GM12878 (cell line): ENCODE measurements around the gene ME1. TPM values are rescaled to one million over a fixed set of nuclear protein-coding genes. Genes with fewer than 3 reads are reported as not detected.

Source experiments
- ATAC-seq: fragments of 200-7000 bp; cut with Tn5 transposase; 3 replicates; pipeline ENCODE4 v1.9.1; 2020; ENCODE audit warnings: mild to moderate bottlenecking, moderate library complexity
- BruUV-seq: library from RNA; stranded (reverse); fragments of 400-500 nt; replicated peaks from 2 replicates; lab custom pipeline; 2021; lab: Mats Ljungman, UMichigan
- CTCF ChIA-PET: fragments of 300-600 bp; sonication (Branson Sonifier 250); formaldehyde crosslinking; extraction: SDS; loops from one replicate; lab custom pipeline; 2021; ENCODE audit warnings: inconsistent platforms; lab: Yijun Ruan, JAX
- POLR2A ChIA-PET: fragments of 350-600 bp; formaldehyde crosslinking; extraction: SDS; loops from one replicate; lab custom pipeline; 2021; ENCODE audit warnings: inconsistent platforms; lab: Charles Lee
- RAD21 ChIA-PET: fragments of 300-600 bp; sonication (Branson Sonifier 250); formaldehyde crosslinking; loops from one replicate; lab custom pipeline; 2023; ENCODE audit warnings: antibody characterized with exemption; ENCODE audit not compliant: unreplicated experiment; lab: Charles Lee
- SMC1A ChIA-PET: fragments of 300-600 bp; sonication (Branson Sonifier 250); formaldehyde crosslinking; loops from one replicate; lab custom pipeline; 2023; ENCODE audit not compliant: unreplicated experiment, uncharacterized antibody; lab: Charles Lee
- DNase-seq: peaks from one replicate; pipeline ENCODE4 v3.0.0-alpha.2; 2011; ENCODE audit warnings: low read depth, low spot score
- FAIRE-seq: peaks from 3 replicates; lab custom pipeline; 2011; peaks lifted over from hg19 to GRCh38; lab: Jason Lieb, UNC
- H2AFZ ChIP-seq: 2 replicates; pipeline ENCODE4 v1.6.0; 2011; ENCODE audit warnings: low read depth, low read length, control low read depth; ENCODE audit not compliant: control insufficient read depth
- H3K27ac ChIP-seq: 2 replicates; pipeline ENCODE4 v1.5.1; 2011; ENCODE audit warnings: control low read depth; ENCODE audit not compliant: control insufficient read depth, insufficient read depth
- H3K27me3 ChIP-seq, 2 experiments: replicated peaks in 1 of 2; 2 replicates each; pipeline versions ENCODE4 v1.6.0 to v1.6.1; 2011; ENCODE audit warnings: low read length in 1 of 2; ENCODE audit not compliant: control insufficient read depth in 2 of 2, insufficient read depth in 2 of 2
- H3K36me3 ChIP-seq, 2 experiments: 2 replicates each; pipeline ENCODE4 v1.5.1; 2011; ENCODE audit warnings: low read length in 1 of 2; ENCODE audit not compliant: control insufficient read depth in 2 of 2, insufficient read depth in 2 of 2
- H3K4me1 ChIP-seq: 2 replicates; pipeline ENCODE4 v1.6.1; 2011; ENCODE audit warnings: mild to moderate bottlenecking, low read length, moderate library complexity, mixed read lengths; ENCODE audit not compliant: control insufficient read depth, insufficient read depth
- H3K4me2 ChIP-seq: 2 replicates; pipeline ENCODE4 v1.6.0; 2011; ENCODE audit warnings: control low read depth; ENCODE audit not compliant: control insufficient read depth, insufficient read depth
- H3K4me3 ChIP-seq: fragments of 200-600 bp; sonication (generic); 2 replicates; pipeline ENCODE4 v1.5.1; 2016
- H3K79me2 ChIP-seq: 2 replicates; pipeline ENCODE4 v1.6.0; 2011; ENCODE audit warnings: low read length; ENCODE audit not compliant: control insufficient read depth, insufficient read depth
- H3K9ac ChIP-seq: 2 replicates; pipeline ENCODE4 v1.8.0; 2011; ENCODE audit warnings: low read length, control low read depth, mixed read lengths; ENCODE audit not compliant: control insufficient read depth, insufficient read depth
- H3K9me3 ChIP-seq: replicated peaks from 3 replicates; pipeline ENCODE4 v1.5.1; 2011; ENCODE audit warnings: mild to moderate bottlenecking, low read length; ENCODE audit not compliant: control insufficient read depth, insufficient read depth
- H4K20me1 ChIP-seq: 2 replicates; pipeline ENCODE4 v1.6.0; 2011; ENCODE audit not compliant: control insufficient read depth, insufficient read depth
- CBX5 ChIP-seq: sonication (generic); IDR thresholded peaks from 2 replicates; pipeline ENCODE4 v1.6.1; 2016; ENCODE audit warnings: low read depth, moderate library complexity, mild to moderate bottlenecking, inconsistent platforms
- EGR1 ChIP-seq, 2 experiments: IDR thresholded peaks; 1 replicate in 1 of 2; 2 replicates in 1 of 2; pipeline ENCODE4 v1.6.1; 2011 to 2012; ENCODE audit warnings: low read depth in 2 of 2, low read length in 2 of 2, borderline replicate concordance in 1 of 2, mild to moderate bottlenecking in 1 of 2, moderate library complexity in 1 of 2
- GATAD2B ChIP-seq: fragments of 450-650 bp; conservative IDR thresholded peaks from 2 replicates; pipeline ENCODE4 v1.6.1; 2017; ENCODE audit warnings: low read depth, mild to moderate bottlenecking, moderate library complexity
- LARP7 ChIP-seq: fragments of 450-650 bp; IDR thresholded peaks from 2 replicates; pipeline ENCODE4 v1.6.1; 2017; ENCODE audit warnings: mild to moderate bottlenecking
- MEF2B ChIP-seq: fragments of 450-650 bp; IDR thresholded peaks from 2 replicates; pipeline ENCODE4 v1.6.1; 2018; ENCODE audit warnings: mild to moderate bottlenecking, moderate library complexity; ENCODE audit not compliant: partially characterized antibody, poor library complexity, severe bottlenecking
- MTA3 ChIP-seq: IDR thresholded peaks from 2 replicates; pipeline ENCODE4 v1.6.1; 2012; ENCODE audit warnings: low read length, inconsistent platforms, borderline replicate concordance
- NFIC ChIP-seq: IDR thresholded peaks from 2 replicates; pipeline ENCODE4 v1.6.1; 2012; ENCODE audit warnings: low read depth, mild to moderate bottlenecking, inconsistent platforms, low read length, moderate library complexity
- RAD51 ChIP-seq: fragments of 450-650 bp; IDR thresholded peaks from 2 replicates; pipeline ENCODE4 v1.6.1; 2016; ENCODE audit warnings: moderate library complexity, mild to moderate bottlenecking, inconsistent platforms
- RBBP5 ChIP-seq: fragments of 200-600 bp; sonication (generic); conservative IDR thresholded peaks from 2 replicates; pipeline ENCODE4 v1.6.1; 2016
- SMARCA5 ChIP-seq: fragments of 450-650 bp; IDR thresholded peaks from 2 replicates; pipeline ENCODE4 v1.6.1; 2017; ENCODE audit warnings: mild to moderate bottlenecking
- SREBF1 ChIP-seq: IDR thresholded peaks from 2 replicates; pipeline ENCODE4 v1.6.1; 2012; ENCODE audit warnings: mild to moderate bottlenecking, low read length
- TCF3 ChIP-seq: IDR thresholded peaks from 2 replicates; pipeline ENCODE4 v1.6.1; 2012; ENCODE audit warnings: low read depth, mild to moderate bottlenecking, low read length, borderline replicate concordance; ENCODE audit not compliant: insufficient read depth
- WGBS: methylation state at CpG from one replicate; pipeline ENCODE4 v1.1.6; 2016; ENCODE audit warnings: low lambda C conversion rate; ENCODE audit not compliant: insufficient replicate concordance, insufficient coverage; ENCODE audit errors: missing lambda C conversion rate; 5-methylcytosine and 5-hydroxymethylcytosine counted together
- in situ Hi-C: fragments of 300-500 bp; cut with MboI; formaldehyde crosslinking; loops from 9 replicates; pipeline ENCODE4 v1.14.3; 2018; ENCODE audit warnings: mixed read lengths
- intact Hi-C: fragments of 100-400 bp; cut with micrococcal nuclease; formaldehyde crosslinking; loops from one replicate; pipeline ENCODE4 v1.14.2; 2022; ENCODE audit not compliant: unreplicated experiment
- polyA plus RNA-seq, 11 experiments: library from polyadenylated mRNA; depleted of rRNA in 4 of 11; unstranded in 6 of 11; stranded (reverse) in 5 of 11; fragments of >200 nt; fragmentation: Nextera tagmentation in 4 of 11; fragmentation: Illumina TruSeq in 1 of 11; extraction: Ambion mirVana in 4 of 11; extraction: Trizol in 1 of 11; gene quantifications; 1 replicate in 1 of 11; 2 replicates in 10 of 11; pipeline versions ENCODE4 v1.2.1 to v1.2.3, GENCODE V29; 2011 to 2016; ENCODE audit warnings: inconsistent platforms in 2 of 11, missing spikeins in 2 of 11, low read depth in 1 of 11
- total RNA-seq, 4 experiments: library from RNA; depleted of rRNA in 3 of 4; stranded (reverse); fragments of >200 nt in 3 of 4; fragmentation: Illumina TruSeq in 1 of 4; extraction: Trizol in 1 of 4; gene quantifications; 2 replicates each; pipeline versions ENCODE4 v1.2.1 to v1.2.3, GENCODE V29; 2013 to 2021
- TF ChIP-seq, protein P1 (sequence below): fragments of 450-650 bp; IDR thresholded peaks from 2 replicates; pipeline ENCODE4 v1.6.1; 2016; ENCODE audit warnings: mild to moderate bottlenecking
- TF ChIP-seq, protein P2 (sequence below): fragments of 150-350 bp; IDR thresholded peaks from 2 replicates; pipeline ENCODE4 v1.6.1; 2014; ENCODE audit warnings: mild to moderate bottlenecking, low read depth, low read length

Gene ME1
- total and polyA plus RNA-seq, 10 of the 15 experiments (the other 5 are each of a cell fraction or from before 2014, with no cell fraction given): 3.6 to 11.8 (median 8.4) TPM

DNA sequence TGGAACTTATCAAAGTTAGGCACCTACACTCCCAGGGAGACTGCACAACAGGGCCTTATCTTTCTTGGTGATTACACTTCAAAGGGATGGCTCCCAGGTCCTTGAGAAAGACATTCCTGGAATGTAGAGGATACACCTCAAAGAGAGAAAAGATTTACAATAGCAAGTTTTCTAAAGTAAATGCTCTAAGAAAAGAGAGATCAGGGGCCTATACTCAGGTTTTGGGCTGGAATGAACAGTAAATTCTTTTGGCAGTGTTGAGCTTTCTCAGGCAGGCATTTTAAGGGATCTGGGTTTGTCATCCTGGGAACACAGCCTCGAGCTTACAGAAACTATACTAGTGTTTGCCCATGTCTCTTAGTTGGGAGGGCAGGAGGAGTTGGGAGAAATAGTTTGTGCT is 31.7 kb upstream of the ME1 start:
- ChIA-PET SMC1A (interaction anchor here (0.9 kb wide), 2 partner anchors 8 to 242 kb away, joined by 3 read pairs; no protein-coding TSS in a partner anchor), RAD21 (interaction anchor here (1.4 kb wide), 1 partner anchor 247 kb away, joined by 3 read pairs; no protein-coding TSS in a partner anchor), CTCF (no interaction called here), POLR2A (no interaction called here)
- ATAC-seq (no peak), FAIRE-seq (no peak), DNase-seq (no peak)
- BruUV-seq: no TSS peak
- in situ Hi-C loops (no loop called here), intact Hi-C loops (no loop called here)
- H2AFZ ChIP-seq: no peak overlapping the region
- no peak for TF ChIP-seq LARP7
- TF ChIP-seq RBBP5: no peak
- TF ChIP-seq, protein P1, sequence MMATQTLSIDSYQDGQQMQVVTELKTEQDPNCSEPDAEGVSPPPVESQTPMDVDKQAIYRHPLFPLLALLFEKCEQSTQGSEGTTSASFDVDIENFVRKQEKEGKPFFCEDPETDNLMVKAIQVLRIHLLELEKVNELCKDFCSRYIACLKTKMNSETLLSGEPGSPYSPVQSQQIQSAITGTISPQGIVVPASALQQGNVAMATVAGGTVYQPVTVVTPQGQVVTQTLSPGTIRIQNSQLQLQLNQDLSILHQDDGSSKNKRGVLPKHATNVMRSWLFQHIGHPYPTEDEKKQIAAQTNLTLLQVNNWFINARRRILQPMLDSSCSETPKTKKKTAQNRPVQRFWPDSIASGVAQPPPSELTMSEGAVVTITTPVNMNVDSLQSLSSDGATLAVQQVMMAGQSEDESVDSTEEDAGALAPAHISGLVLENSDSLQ: no peak
- no peak for TF ChIP-seq RAD51
- TF ChIP-seq CBX5: no peak
- TF ChIP-seq, protein P2, sequence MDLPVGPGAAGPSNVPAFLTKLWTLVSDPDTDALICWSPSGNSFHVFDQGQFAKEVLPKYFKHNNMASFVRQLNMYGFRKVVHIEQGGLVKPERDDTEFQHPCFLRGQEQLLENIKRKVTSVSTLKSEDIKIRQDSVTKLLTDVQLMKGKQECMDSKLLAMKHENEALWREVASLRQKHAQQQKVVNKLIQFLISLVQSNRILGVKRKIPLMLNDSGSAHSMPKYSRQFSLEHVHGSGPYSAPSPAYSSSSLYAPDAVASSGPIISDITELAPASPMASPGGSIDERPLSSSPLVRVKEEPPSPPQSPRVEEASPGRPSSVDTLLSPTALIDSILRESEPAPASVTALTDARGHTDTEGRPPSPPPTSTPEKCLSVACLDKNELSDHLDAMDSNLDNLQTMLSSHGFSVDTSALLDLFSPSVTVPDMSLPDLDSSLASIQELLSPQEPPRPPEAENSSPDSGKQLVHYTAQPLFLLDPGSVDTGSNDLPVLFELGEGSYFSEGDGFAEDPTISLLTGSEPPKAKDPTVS: no peak
- no peak for TF ChIP-seq MTA3
- TF ChIP-seq NFIC: no peak
- no peak for TF ChIP-seq SREBF1
- no peak for TF ChIP-seq MEF2B
- TF ChIP-seq GATAD2B: no peak
- TF ChIP-seq EGR1 (IDR thresholded peaks at IDR 0.05; ENCODE audit: borderline replicate concordance in 1 of 2, low read depth in 2 of 2, low read length in 2 of 2): no peak
- no peak for TF ChIP-seq TCF3
- no peak for TF ChIP-seq SMARCA5
- no peaks in the 10 kb centered on the region for H3K9me3 ChIP-seq
- 35% methylated on average over 1 of the region's 1 CpG for WGBS
- no peaks in the 10 kb centered on the region for H3K27me3 ChIP-seq
- no peak overlapping the region for H3K9ac ChIP-seq
- H3K36me3 ChIP-seq: no peaks in the 10 kb centered on the region
- H3K4me3 ChIP-seq: no peak overlapping the region
- no peaks in the 10 kb centered on the region for H4K20me1 ChIP-seq
- no peaks in the 10 kb centered on the region for H3K79me2 ChIP-seq
- no peaks in the 10 kb centered on the region for H3K4me1 ChIP-seq
- H3K27ac ChIP-seq: no peak overlapping the region
- H3K4me2 ChIP-seq: no peak overlapping the region
